Measurements from ENCODE around the gene TALDO1. TPM values are rescaled to one million over a fixed set of nuclear protein-coding genes. Genes with fewer than 3 reads are reported as not detected.

TALDO1 gene
- total and polyA plus RNA-seq, 2 experiments from 2014 or later: 353 to 402 TPM

GRCh38 chr11:742156-742546 lies 5.1 kb upstream of the TALDO1 start (continued):
- no peak for TF ChIP-seq CTCF (conservative IDR thresholded peaks at IDR 0.05; ENCODE audit: low read depth in 2 of 2)
- TF ChIP-seq ZNF331 (CRISPR knock-in tag; IDR thresholded peaks at IDR 0.05; ENCODE audit: low read depth): no peak
- TF ChIP-seq CREB1 (CRISPR knock-in tag; IDR thresholded peaks at IDR 0.05; ENCODE audit: low read depth): no peak
- TF ChIP-seq ZNF462 (CRISPR knock-in tag; IDR thresholded peaks at IDR 0.05): no peak
- no peak for TF ChIP-seq EZH2 (IDR thresholded peaks at IDR 0.05; ENCODE audit: low read depth, unreplicated experiment)
- TF ChIP-seq EZH2phosphoT487 (IDR thresholded peaks at IDR 0.05; ENCODE audit: unreplicated experiment): no peak

GRCh38 chr11:742571-743201 lies 4.6 kb upstream of the TALDO1 start:
- Mint-ChIP-seq H3K27me3 (ENCODE audit: insufficient read depth, low read depth, poor library complexity) (peaks cover 17% of the 10 kb centered on the region), H3K9me3 (peaks cover 19% of the 10 kb centered on the region; the same call in 2 of the 3 replicates), H3K27ac (no peak overlapping the region), H3K36me3 (ENCODE audit: low read depth) (peaks cover 9% of the 10 kb centered on the region), H3K4me3 (no peak overlapping the region), H3K4me1 (peaks cover 17% of the 10 kb centered on the region)
- Histone ChIP-seq H3K36me3 (ENCODE audit: insufficient read depth) (no peaks in the 10 kb centered on the region), H3K4me2 (no peak overlapping the region), H4K20me1 (replicated peaks; ENCODE audit: insufficient read depth) (no peaks in the 10 kb centered on the region), H3K4me1 (ENCODE audit: insufficient read depth) (peaks cover 19% of the 10 kb centered on the region), H3K27ac (ENCODE audit: low read depth) (peak overlapping the region; percentile 95), H3K4me3 (no peak overlapping the region), H3K9me2 (ENCODE audit: insufficient read depth) (no peaks in the 10 kb centered on the region; the same call in 1 of the 2 replicates), H3K27me3 (ENCODE audit: insufficient read depth) (no peaks in the 10 kb centered on the region), H3K79me2 (replicated peaks; ENCODE audit: insufficient read depth) (peaks cover 4% of the 10 kb centered on the region), H3F3A (replicated peaks; ENCODE audit: low read depth) (peaks cover 8% of the 10 kb centered on the region), H2AFZ (no peak overlapping the region)
- no peak for ATAC-seq
- TF ChIP-seq ETS1 (IDR thresholded peaks at IDR 0.05) (no peak), ZNF331 (CRISPR knock-in tag; IDR thresholded peaks at IDR 0.05; ENCODE audit: low read depth) (no peak), ZNF114 (CRISPR knock-in tag; IDR thresholded peaks at IDR 0.05) (no peak)
- DNase-seq (ENCODE audit: low spot score): no peak
